ENCODE measurements around the gene FBXO34.

FBXO34 gene

GRCh38 chr14:55249423-55249822 is 21.8 kb upstream of the FBXO34 start:
- H3K36me3 ChIP-seq (ENCODE audit: insufficient read depth, insufficient read length, low read length) = no peaks in the 10 kb centered on the region
- H3K9ac ChIP-seq (ENCODE audit: insufficient read length, low read depth) = no peak overlapping the region
- H3K4me3 ChIP-seq (ENCODE audit: insufficient read length, low read depth) = no peak overlapping the region
- TF ChIP-seq YY1 (IDR thresholded peaks at IDR 0.05; ENCODE audit: insufficient read depth, insufficient read length) (no peak), SUZ12 (IDR thresholded peaks at IDR 0.05; ENCODE audit: extremely low read depth, insufficient read depth, insufficient read length) (no peak), ZNF274 (IDR thresholded peaks at IDR 0.05; ENCODE audit: low read depth, low read length) (no peak)
- H3K9me3 ChIP-seq (ENCODE audit: insufficient read depth, low read length) = no peaks in the 10 kb centered on the region
- no peaks in the 10 kb centered on the region for H3K27me3 ChIP-seq (ENCODE audit: insufficient read depth, insufficient read length)
- H3K4me1 ChIP-seq (ENCODE audit: insufficient read depth, insufficient read length) = no peaks in the 10 kb centered on the region
- DNase-seq (ENCODE audit: low read depth, low spot score) = no peak

GRCh38 chr14:55253276-55253675 is 17.9 kb upstream of the FBXO34 start:
- no peak for DNase-seq (ENCODE audit: low read depth, low spot score)
- H3K4me3 ChIP-seq (ENCODE audit: insufficient read length, low read depth) = no peak overlapping the region
- H3K9me3 ChIP-seq (ENCODE audit: insufficient read depth, low read length) = peaks cover 6% of the 10 kb centered on the region; the same call in 1 of the 2 replicates
- H3K27me3 ChIP-seq (ENCODE audit: insufficient read depth, insufficient read length) = no peaks in the 10 kb centered on the region
- TF ChIP-seq YY1 (IDR thresholded peaks at IDR 0.05; ENCODE audit: insufficient read depth, insufficient read length) = no peak
- TF ChIP-seq ZNF274 (IDR thresholded peaks at IDR 0.05; ENCODE audit: low read depth, low read length) = no peak
- TF ChIP-seq SUZ12 (IDR thresholded peaks at IDR 0.05; ENCODE audit: extremely low read depth, insufficient read depth, insufficient read length) = no peak
- H3K4me1 ChIP-seq (ENCODE audit: insufficient read depth, insufficient read length) = no peaks in the 10 kb centered on the region
- no peak overlapping the region for H3K9ac ChIP-seq (ENCODE audit: insufficient read length, low read depth)
- H3K36me3 ChIP-seq (ENCODE audit: insufficient read depth, insufficient read length, low read length) = no peaks in the 10 kb centered on the region

- no peaks in the 10 kb centered on the region for H3K27me3 ChIP-seq (ENCODE audit: insufficient read depth, insufficient read length)
- H3K4me3 ChIP-seq (ENCODE audit: insufficient read length, low read depth) = no peak overlapping the region
- H3K9ac ChIP-seq (ENCODE audit: insufficient read length, low read depth) = no peak overlapping the region
- TF ChIP-seq ZNF274 (IDR thresholded peaks at IDR 0.05; ENCODE audit: low read depth, low read length) = no peak
- TF ChIP-seq YY1 (IDR thresholded peaks at IDR 0.05; ENCODE audit: insufficient read depth, insufficient read length) = no peak
- TF ChIP-seq SUZ12 (IDR thresholded peaks at IDR 0.05; ENCODE audit: extremely low read depth, insufficient read depth, insufficient read length) = no peak
- DNase-seq (ENCODE audit: low read depth, low spot score) = no peak
- peaks cover 6% of the 10 kb centered on the region; the same call in 1 of the 2 replicates for H3K9me3 ChIP-seq (ENCODE audit: insufficient read depth, low read length)
- no peaks in the 10 kb centered on the region for H3K4me1 ChIP-seq (ENCODE audit: insufficient read depth, insufficient read length)
- no peaks in the 10 kb centered on the region for H3K36me3 ChIP-seq (ENCODE audit: insufficient read depth, insufficient read length, low read length)
Measured at GRCh38 chr14:55254581-55254980, 16.6 kb upstream of the FBXO34 start.

GRCh38 chr14:55255979-55256378 is 15.2 kb upstream of the FBXO34 start:
- Histone ChIP-seq H3K9me3 (ENCODE audit: insufficient read depth, low read length) (peaks cover 6% of the 10 kb centered on the region; the same call in 1 of the 2 replicates), H3K4me1 (ENCODE audit: insufficient read depth, insufficient read length) (no peaks in the 10 kb centered on the region), H3K9ac (ENCODE audit: insufficient read length, low read depth) (no peak overlapping the region), H3K27me3 (ENCODE audit: insufficient read depth, insufficient read length) (no peaks in the 10 kb centered on the region), H3K36me3 (ENCODE audit: insufficient read depth, insufficient read length, low read length) (no peaks in the 10 kb centered on the region), H3K4me3 (ENCODE audit: insufficient read length, low read depth) (no peak overlapping the region)
- no peak for DNase-seq (ENCODE audit: low read depth, low spot score)
- TF ChIP-seq SUZ12 (IDR thresholded peaks at IDR 0.05; ENCODE audit: extremely low read depth, insufficient read depth, insufficient read length) (no peak), YY1 (IDR thresholded peaks at IDR 0.05; ENCODE audit: insufficient read depth, insufficient read length) (no peak), ZNF274 (IDR thresholded peaks at IDR 0.05; ENCODE audit: low read depth, low read length) (no peak)

GRCh38 chr14:55256586-55256985 is 14.6 kb upstream of the FBXO34 start:
- Histone ChIP-seq H3K4me3 (ENCODE audit: insufficient read length, low read depth) (no peak overlapping the region), H3K27me3 (ENCODE audit: insufficient read depth, insufficient read length) (no peaks in the 10 kb centered on the region), H3K36me3 (ENCODE audit: insufficient read depth, insufficient read length, low read length) (no peaks in the 10 kb centered on the region), H3K9ac (ENCODE audit: insufficient read length, low read depth) (no peak overlapping the region), H3K4me1 (ENCODE audit: insufficient read depth, insufficient read length) (no peaks in the 10 kb centered on the region), H3K9me3 (ENCODE audit: insufficient read depth, low read length) (peaks cover 6% of the 10 kb centered on the region; the same call in 1 of the 2 replicates)
- DNase-seq (ENCODE audit: low read depth, low spot score) = no peak
- no peak for TF ChIP-seq YY1 (IDR thresholded peaks at IDR 0.05; ENCODE audit: insufficient read depth, insufficient read length)
- TF ChIP-seq SUZ12 (IDR thresholded peaks at IDR 0.05; ENCODE audit: extremely low read depth, insufficient read depth, insufficient read length) = no peak
- TF ChIP-seq ZNF274 (IDR thresholded peaks at IDR 0.05; ENCODE audit: low read depth, low read length) = no peak

GRCh38 chr14:55265197-55265596 is 6.0 kb upstream of the FBXO34 start:
- no peak for DNase-seq (ENCODE audit: low read depth, low spot score)
- no peak for TF ChIP-seq YY1 (IDR thresholded peaks at IDR 0.05; ENCODE audit: insufficient read depth, insufficient read length)
- TF ChIP-seq ZNF274 (IDR thresholded peaks at IDR 0.05; ENCODE audit: low read depth, low read length) = no peak
- no peak for TF ChIP-seq SUZ12 (IDR thresholded peaks at IDR 0.05; ENCODE audit: extremely low read depth, insufficient read depth, insufficient read length)
- H3K9me3 ChIP-seq (ENCODE audit: insufficient read depth, low read length) = no peaks in the 10 kb centered on the region
- no peaks in the 10 kb centered on the region for H3K27me3 ChIP-seq (ENCODE audit: insufficient read depth, insufficient read length)
- H3K4me1 ChIP-seq (ENCODE audit: insufficient read depth, insufficient read length) = no peaks in the 10 kb centered on the region
- H3K4me3 ChIP-seq (ENCODE audit: insufficient read length, low read depth) = no peak overlapping the region
- no peaks in the 10 kb centered on the region for H3K36me3 ChIP-seq (ENCODE audit: insufficient read depth, insufficient read length, low read length)
- no peak overlapping the region for H3K9ac ChIP-seq (ENCODE audit: insufficient read length, low read depth)

- no peaks in the 10 kb centered on the region for H3K9me3 ChIP-seq (ENCODE audit: insufficient read depth, low read length)
- H3K36me3 ChIP-seq (ENCODE audit: insufficient read depth, insufficient read length, low read length) = no peaks in the 10 kb centered on the region
- no peak for TF ChIP-seq SUZ12 (IDR thresholded peaks at IDR 0.05; ENCODE audit: extremely low read depth, insufficient read depth, insufficient read length)
- no peak for TF ChIP-seq ZNF274 (IDR thresholded peaks at IDR 0.05; ENCODE audit: low read depth, low read length)
- TF ChIP-seq YY1 (IDR thresholded peaks at IDR 0.05; ENCODE audit: insufficient read depth, insufficient read length) = no peak
- no peak overlapping the region for H3K9ac ChIP-seq (ENCODE audit: insufficient read length, low read depth)
- DNase-seq (ENCODE audit: low read depth, low spot score) = no peak
- no peaks in the 10 kb centered on the region for H3K27me3 ChIP-seq (ENCODE audit: insufficient read depth, insufficient read length)
- no peak overlapping the region for H3K4me3 ChIP-seq (ENCODE audit: insufficient read length, low read depth)
- H3K4me1 ChIP-seq (ENCODE audit: insufficient read depth, insufficient read length) = no peaks in the 10 kb centered on the region
Measured at GRCh38 chr14:55267820-55268219, 3.4 kb upstream of the FBXO34 start.

Data from NT2/D1 (cell line).